DND-41 (cell line): ENCODE measurements around the gene SLC38A7.

Experiments
- CTCF ChIP-seq: IDR thresholded peaks from 2 replicates; pipeline ENCODE4 v1.5.1; 2012; ENCODE audit warnings: borderline replicate concordance, low read length, moderate library complexity, mild to moderate bottlenecking; ENCODE audit not compliant: poor library complexity, severe bottlenecking; ENCODE audit errors: extremely low read depth
- EZH2 ChIP-seq: IDR thresholded peaks from 3 replicates; pipeline ENCODE4 v1.6.1; 2012; ENCODE audit warnings: borderline replicate concordance, low read depth, mild to moderate bottlenecking, moderate library complexity, low read length, inconsistent platforms; ENCODE audit not compliant: severe bottlenecking

- TF ChIP-seq CTCF (no peak), EZH2 (no peak)
Observed at GRCh38 chr16:58730724-58731370, 46.3 kb upstream of the SLC38A7 start.
